Endothelial cell of umbilical vein (primary cell): ENCODE results near the gene ERICH3. TPM values are rescaled to one million over a fixed set of nuclear protein-coding genes. Genes with fewer than 3 reads are reported as not detected.

ENCODE experiments used
- BruUV-seq: library from RNA; stranded (reverse); fragments of 400-500 nt; replicated peaks from 2 replicates; lab custom pipeline; 2021; lab: Mats Ljungman, UMichigan
- CTCF ChIA-PET: fragments of 300-600, 350-600 bp; sonication (Branson Sonifier 250); formaldehyde crosslinking; loops from one replicate; lab custom pipeline; 2021; ENCODE audit warnings: antibody characterized with exemption, inconsistent platforms; lab: Charles Lee
- POLR2A ChIA-PET: fragments of 300-600, 350-600 bp; sonication (Branson Sonifier 250); formaldehyde crosslinking; loops from one replicate; lab custom pipeline; 2021; ENCODE audit warnings: antibody characterized with exemption, inconsistent platforms; lab: Charles Lee
- DNase-seq: peaks from one replicate; pipeline ENCODE4 v3.0.0-alpha.2; 2011; ENCODE audit warnings: low read depth, low spot score
- FAIRE-seq: peaks from 2 replicates; lab custom pipeline; 2011; peaks lifted over from hg19 to GRCh38; lab: Jason Lieb, UNC
- H2AFZ ChIP-seq: 2 replicates; pipeline ENCODE4 v1.6.0; 2012; ENCODE audit warnings: low read depth, low read length, control low read depth, inconsistent platforms
- H3K27ac ChIP-seq: 2 replicates; pipeline ENCODE4 v1.5.1; 2011; ENCODE audit warnings: low read depth, mild to moderate bottlenecking, control low read depth, low read length, moderate library complexity; ENCODE audit not compliant: insufficient read depth
- H3K27me3 ChIP-seq, 2 experiments: 2 replicates each; pipeline versions ENCODE4 v1.6.0 to v1.6.1; 2011; ENCODE audit warnings: low read length in 2 of 2, mixed read lengths in 1 of 2; ENCODE audit not compliant: control insufficient read depth in 2 of 2, insufficient read depth in 2 of 2
- H3K36me3 ChIP-seq, 2 experiments: 2 replicates in 1 of 2; 3 replicates in 1 of 2; pipeline ENCODE4 v1.5.1; 2011; ENCODE audit warnings: low read length in 2 of 2, mild to moderate bottlenecking in 1 of 2, moderate library complexity in 1 of 2; ENCODE audit not compliant: control insufficient read depth in 2 of 2, insufficient read depth in 2 of 2; ENCODE audit errors: extremely low read depth in 1 of 2
- H3K4me1 ChIP-seq: 3 replicates; pipeline ENCODE4 v1.5.1; 2011; ENCODE audit warnings: mild to moderate bottlenecking, low read length; ENCODE audit not compliant: control insufficient read depth, insufficient read depth; ENCODE audit errors: extremely low read depth
- H3K4me2 ChIP-seq: 2 replicates; pipeline ENCODE4 v1.6.1; 2011; ENCODE audit warnings: low read length, control low read depth, mixed read lengths; ENCODE audit not compliant: insufficient read depth
- H3K4me3 ChIP-seq, 3 experiments: fragments of 200-600 bp in 1 of 3; sonication (generic), shearing (Covaris generic) in 1 of 3; replicated peaks in 1 of 3; 2 replicates each; pipeline ENCODE4 v1.5.1; 2011 to 2016; ENCODE audit warnings: control low read depth in 3 of 3, low read length in 3 of 3, mild to moderate bottlenecking in 2 of 3, inconsistent platforms in 1 of 3, low read depth in 1 of 3, moderate library complexity in 1 of 3; ENCODE audit not compliant: insufficient read depth in 1 of 3
- H3K79me2 ChIP-seq: 2 replicates; pipeline ENCODE4 v1.6.0; 2012; ENCODE audit warnings: low read length, inconsistent platforms; ENCODE audit not compliant: control insufficient read depth, insufficient read depth
- H3K9ac ChIP-seq: replicated peaks from 2 replicates; pipeline ENCODE3; 2011; ENCODE audit warnings: low read length, control low read depth; ENCODE audit not compliant: insufficient read depth; ENCODE audit errors: extremely low read depth
- H3K9me1 ChIP-seq: replicated peaks from 3 replicates; pipeline ENCODE4 v1.6.0; 2011; ENCODE audit warnings: mild to moderate bottlenecking, low read length; ENCODE audit not compliant: control insufficient read depth, insufficient read depth; ENCODE audit errors: extremely low read depth
- H3K9me3 ChIP-seq: replicated peaks from 2 replicates; pipeline ENCODE4 v1.5.1; 2012; ENCODE audit warnings: low read length, inconsistent platforms; ENCODE audit not compliant: control insufficient read depth, insufficient read depth
- H4K20me1 ChIP-seq: replicated peaks from 2 replicates; pipeline ENCODE3; 2011; ENCODE audit warnings: mild to moderate bottlenecking, low read length; ENCODE audit not compliant: control insufficient read depth, insufficient read depth; ENCODE audit errors: extremely low read depth
- EZH2 ChIP-seq: IDR thresholded peaks from 2 replicates; pipeline ENCODE4 v1.6.1; 2012; ENCODE audit warnings: borderline replicate concordance, low read depth, mild to moderate bottlenecking, moderate library complexity, low read length, inconsistent platforms; ENCODE audit not compliant: severe bottlenecking
- FOS ChIP-seq: IDR thresholded peaks from 2 replicates; pipeline ENCODE4 v1.6.1; 2011; ENCODE audit warnings: mild to moderate bottlenecking, low read length, moderate library complexity, borderline replicate concordance; ENCODE audit not compliant: insufficient read depth
- GATA2 ChIP-seq: IDR thresholded peaks from 2 replicates; pipeline ENCODE4 v1.7.0; 2011; ENCODE audit warnings: low read depth, mild to moderate bottlenecking, moderate library complexity, mixed read lengths, low read length; ENCODE audit not compliant: insufficient read length, insufficient read depth
- JUN ChIP-seq: IDR thresholded peaks from 2 replicates; pipeline ENCODE4 v1.6.1; 2011; ENCODE audit warnings: borderline replicate concordance, low read depth; ENCODE audit not compliant: insufficient read length, insufficient read depth
- MYC ChIP-seq: IDR thresholded peaks from one replicate; pipeline ENCODE4 v1.6.1; 2011; ENCODE audit warnings: mild to moderate bottlenecking, low read depth, low read length
- POLR2A ChIP-seq: IDR thresholded peaks from 2 replicates; pipeline ENCODE4 v1.6.1; 2012; ENCODE audit warnings: low read depth, mild to moderate bottlenecking, control low read depth, low read length
- POLR2AphosphoS5 ChIP-seq: IDR thresholded peaks from 2 replicates; pipeline ENCODE4 v1.6.1; 2012; ENCODE audit warnings: low read depth, mild to moderate bottlenecking, control low read depth, low read length, moderate library complexity; ENCODE audit not compliant: insufficient read depth
- dilution Hi-C: fragments of 300-500 bp; cut with MboI; formaldehyde crosslinking; loops from one replicate; pipeline ENCODE4 v1.15.0; 2019; ENCODE audit warnings: low sequenced_read_pairs; ENCODE audit not compliant: extremely low pct_ligation_motif_present
- intact Hi-C: fragments of 100-400 bp; cut with micrococcal nuclease; formaldehyde crosslinking; loops from one replicate; pipeline ENCODE4 v1.10.0; 2022
- polyA plus RNA-seq, 4 experiments: library from polyadenylated mRNA; depleted of rRNA in 3 of 4; stranded (reverse) in 3 of 4; unstranded in 1 of 4; fragments of >200 nt; gene quantifications; 2 replicates each; pipeline versions ENCODE4 v1.2.1 to v1.2.3, GENCODE V29; 2011 to 2012; ENCODE audit warnings: missing spikeins in 1 of 4
- total RNA-seq: library from RNA; stranded (reverse); gene quantifications from 2 replicates; pipeline ENCODE4 v1.2.3, GENCODE V29; 2021
- TF ChIP-seq, protein P1 (sequence below), 2 donors: IDR thresholded peaks; 1 replicate in 1 of 2; 2 replicates in 1 of 2; pipeline ENCODE4 v1.5.1; 2011; ENCODE audit warnings: low read length in 2 of 2, mild to moderate bottlenecking in 2 of 2, moderate library complexity in 2 of 2, control low read depth in 1 of 2, inconsistent platforms in 1 of 2, low read depth in 1 of 2; ENCODE audit not compliant: insufficient read depth in 1 of 2; ENCODE audit errors: extremely low read depth in 1 of 2
- TF ChIP-seq, protein P2 (sequence below): IDR thresholded peaks from 2 replicates; pipeline ENCODE4 v1.6.1; 2011; ENCODE audit not compliant: insufficient read depth, insufficient read length

ERICH3 gene
- total and polyA plus RNA-seq, 2 donors (not counting 3 experiments of a cell fraction or from before 2014, with no cell fraction given), result not detected

DNA sequence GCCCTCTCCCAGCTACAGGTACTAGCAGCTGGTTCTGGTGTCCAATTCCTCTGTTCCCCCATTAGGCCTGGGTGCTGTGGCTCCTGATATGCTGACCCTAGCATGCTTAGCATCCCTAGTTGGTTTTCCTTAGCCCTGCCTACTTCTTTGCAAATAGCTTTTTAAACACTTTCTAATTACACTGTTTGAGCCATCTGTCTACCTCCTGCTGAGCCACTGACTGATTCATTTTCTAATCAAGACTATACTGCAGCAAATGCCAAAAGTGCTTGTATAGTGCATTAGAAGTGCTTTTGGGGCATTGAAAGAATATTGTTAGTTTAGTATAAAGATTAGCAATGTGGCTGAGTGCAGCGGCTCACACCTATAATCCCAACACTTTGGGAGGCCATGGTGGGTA lies 36.3 kb downstream of the ERICH3 start:
- intact Hi-C loops, result no loop called here
- dilution Hi-C loops, result no loop called here
- Histone ChIP-seq H3K36me3 (no peaks in the 10 kb centered on the region), H3K9ac (no peak overlapping the region), H3K27ac (no peak overlapping the region), H3K4me3 (no peak overlapping the region), H3K27me3 (no peaks in the 10 kb centered on the region), H3K9me1 (no peaks in the 10 kb centered on the region), H3K4me1 (no peaks in the 10 kb centered on the region), H3K79me2 (no peaks in the 10 kb centered on the region), H4K20me1 (no peaks in the 10 kb centered on the region), H2AFZ (no peak overlapping the region), H3K9me3 (no peaks in the 10 kb centered on the region), H3K4me2 (no peak overlapping the region)
- POLR2A ChIA-PET, result no interaction called here
- no peak for TF ChIP-seq EZH2
- TF ChIP-seq, protein P1, sequence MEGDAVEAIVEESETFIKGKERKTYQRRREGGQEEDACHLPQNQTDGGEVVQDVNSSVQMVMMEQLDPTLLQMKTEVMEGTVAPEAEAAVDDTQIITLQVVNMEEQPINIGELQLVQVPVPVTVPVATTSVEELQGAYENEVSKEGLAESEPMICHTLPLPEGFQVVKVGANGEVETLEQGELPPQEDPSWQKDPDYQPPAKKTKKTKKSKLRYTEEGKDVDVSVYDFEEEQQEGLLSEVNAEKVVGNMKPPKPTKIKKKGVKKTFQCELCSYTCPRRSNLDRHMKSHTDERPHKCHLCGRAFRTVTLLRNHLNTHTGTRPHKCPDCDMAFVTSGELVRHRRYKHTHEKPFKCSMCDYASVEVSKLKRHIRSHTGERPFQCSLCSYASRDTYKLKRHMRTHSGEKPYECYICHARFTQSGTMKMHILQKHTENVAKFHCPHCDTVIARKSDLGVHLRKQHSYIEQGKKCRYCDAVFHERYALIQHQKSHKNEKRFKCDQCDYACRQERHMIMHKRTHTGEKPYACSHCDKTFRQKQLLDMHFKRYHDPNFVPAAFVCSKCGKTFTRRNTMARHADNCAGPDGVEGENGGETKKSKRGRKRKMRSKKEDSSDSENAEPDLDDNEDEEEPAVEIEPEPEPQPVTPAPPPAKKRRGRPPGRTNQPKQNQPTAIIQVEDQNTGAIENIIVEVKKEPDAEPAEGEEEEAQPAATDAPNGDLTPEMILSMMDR (IDR thresholded peaks at IDR 0.05; ENCODE audit: extremely low read depth in 1 of 2, insufficient read depth in 1 of 2, low read depth in 1 of 2, low read length in 2 of 2), result no peak
- CTCF ChIA-PET, result no interaction called here
- FAIRE-seq (no peak), DNase-seq (no peak)
- no TSS peak for BruUV-seq

DNA sequence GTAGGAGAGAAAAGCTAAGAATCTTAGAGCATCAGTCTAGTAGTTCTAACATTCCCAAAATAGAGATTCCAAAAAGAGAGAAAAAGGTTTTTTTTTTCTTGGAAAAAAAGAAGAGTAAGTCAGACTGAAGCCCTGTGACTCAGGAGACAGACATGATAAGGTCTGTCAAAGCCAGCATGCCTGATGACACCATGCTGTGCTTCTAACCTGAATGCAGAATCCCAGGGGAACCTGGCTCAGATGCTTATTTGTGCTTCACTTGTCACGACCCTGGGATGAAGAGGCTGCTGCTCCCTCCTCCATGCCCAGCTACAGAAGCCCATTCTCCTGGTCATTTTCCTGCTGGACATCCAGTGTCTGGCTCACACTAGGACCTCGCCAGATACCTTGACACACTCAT lies 44.3 kb downstream of the ERICH3 start:
- Histone ChIP-seq H3K4me2 (no peak overlapping the region), H2AFZ (no peak overlapping the region), H4K20me1 (no peaks in the 10 kb centered on the region), H3K9me3 (no peaks in the 10 kb centered on the region), H3K4me3 (no peak overlapping the region), H3K27ac (no peak overlapping the region), H3K9ac (no peak overlapping the region), H3K79me2 (no peaks in the 10 kb centered on the region), H3K27me3 (no peaks in the 10 kb centered on the region), H3K36me3 (no peaks in the 10 kb centered on the region), H3K9me1 (no peaks in the 10 kb centered on the region), H3K4me1 (no peaks in the 10 kb centered on the region)
- CTCF ChIA-PET, result no interaction called here
- dilution Hi-C loops, result no loop called here
- intact Hi-C loops, result no loop called here
- DNase-seq, result no peak
- BruUV-seq, result no TSS peak
- FAIRE-seq, result no peak
- TF ChIP-seq MYC, result no peak
- TF ChIP-seq FOS, result no peak
- no peak for TF ChIP-seq JUN
- TF ChIP-seq, protein P1 (IDR thresholded peaks at IDR 0.05; ENCODE audit: extremely low read depth in 1 of 2, insufficient read depth in 1 of 2, low read depth in 1 of 2, low read length in 2 of 2), result no peak
- TF ChIP-seq, protein P2, sequence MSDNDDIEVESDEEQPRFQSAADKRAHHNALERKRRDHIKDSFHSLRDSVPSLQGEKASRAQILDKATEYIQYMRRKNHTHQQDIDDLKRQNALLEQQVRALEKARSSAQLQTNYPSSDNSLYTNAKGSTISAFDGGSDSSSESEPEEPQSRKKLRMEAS, result no peak
- no peak for TF ChIP-seq GATA2
- no peak for TF ChIP-seq POLR2AphosphoS5
- no peak for TF ChIP-seq POLR2A
- no peak for TF ChIP-seq EZH2
- POLR2A ChIA-PET, result no interaction called here
